CD4-positive, alpha-beta T cell treated with Interleukin-1 beta for 1 hour (primary cell): ENCODE data around the gene MRPS34.

ENCODE experiments used
- DNase-seq, 2 donors: peaks; one replicate each; pipeline ENCODE4 v3.0.0-alpha.2; 2020 to 2022

MRPS34 gene

GRCh38 chr16:1723450-1724147, 49.3 kb downstream of the MRPS34 start:
- peak in 1 of 2 donors; percentile 55 for DNase-seq
